Fibroblast of the conjunctiva (primary cell): ENCODE data around the gene CPXM2.

Experiments used
- DNase-seq: peaks from one replicate; pipeline ENCODE4 v3.0.0-alpha.2; 2010; ENCODE audit warnings: low read depth

CPXM2 gene

GRCh38 chr10:123904834-123905409 is 13.3 kb upstream of the CPXM2 start:
- DNase-seq = no peak

- DNase-seq = no peak
Observed at GRCh38 chr10:123903621-123904020, 12.0 kb upstream of the CPXM2 start.

- no peak for DNase-seq
Observed at GRCh38 chr10:123901621-123902020, 10.0 kb upstream of the CPXM2 start.

GRCh38 chr10:123897146-123897545 is 5.5 kb upstream of the CPXM2 start:
- no peak for DNase-seq

- no peak for DNase-seq
Observed at GRCh38 chr10:123896246-123896927, 4.8 kb upstream of the CPXM2 start.

GRCh38 chr10:123893651-123894050 is 2.0 kb upstream of the CPXM2 start:
- DNase-seq = no peak

- no peak for DNase-seq
Observed at GRCh38 chr10:123890756-123891143, 857 bp downstream of the CPXM2 start.

GRCh38 chr10:123890226-123890625 is 1.4 kb downstream of the CPXM2 start:
- DNase-seq = no peak

GRCh38 chr10:123889821-123890220 is 1.8 kb downstream of the CPXM2 start:
- DNase-seq = no peak

- no peak for DNase-seq
Observed at GRCh38 chr10:123888751-123889150, 2.9 kb downstream of the CPXM2 start.

GRCh38 chr10:123888256-123888655 is 3.4 kb downstream of the CPXM2 start:
- DNase-seq = no peak

- no peak for DNase-seq
Observed at GRCh38 chr10:123886292-123886691, 5.3 kb downstream of the CPXM2 start.

- no peak for DNase-seq
Observed at GRCh38 chr10:123885406-123886170, 6.0 kb downstream of the CPXM2 start.

- no peak for DNase-seq
Observed at GRCh38 chr10:123884907-123885381, 6.7 kb downstream of the CPXM2 start.

GRCh38 chr10:123884351-123884906 is 7.2 kb downstream of the CPXM2 start:
- DNase-seq = no peak

- DNase-seq = no peak
Observed at GRCh38 chr10:123883673-123884320, 7.8 kb downstream of the CPXM2 start.

GRCh38 chr10:123882681-123883445 is 8.7 kb downstream of the CPXM2 start:
- no peak for DNase-seq

GRCh38 chr10:123882177-123882576 is 9.4 kb downstream of the CPXM2 start:
- DNase-seq = no peak

- DNase-seq = no peak
Observed at GRCh38 chr10:123879606-123880257, 11.9 kb downstream of the CPXM2 start.

- DNase-seq = no peak
Observed at GRCh38 chr10:123878666-123879303, 12.8 kb downstream of the CPXM2 start.

- DNase-seq = no peak
Observed at GRCh38 chr10:123870260-123870659, 21.3 kb downstream of the CPXM2 start.
